GM18868 (cell line): ENCODE measurements around the gene RPL37.
A peak's percentile ranks its signal among the peaks of the same experiment; 100 is the strongest.
"Not testable (repeated sequence)": the region's sequence is repeated elsewhere in the genome, so short reads cannot be mapped to it uniquely, and the experiment has no call there.

Experiments used
- ATAC-seq: cut with Tn5 transposase; IDR thresholded peaks from one replicate; pipeline ENCODE4 v1.9.1; 2021; ENCODE audit warnings: mild to moderate bottlenecking, moderate library complexity; ENCODE audit not compliant: unreplicated experiment

Gene RPL37

DNA sequence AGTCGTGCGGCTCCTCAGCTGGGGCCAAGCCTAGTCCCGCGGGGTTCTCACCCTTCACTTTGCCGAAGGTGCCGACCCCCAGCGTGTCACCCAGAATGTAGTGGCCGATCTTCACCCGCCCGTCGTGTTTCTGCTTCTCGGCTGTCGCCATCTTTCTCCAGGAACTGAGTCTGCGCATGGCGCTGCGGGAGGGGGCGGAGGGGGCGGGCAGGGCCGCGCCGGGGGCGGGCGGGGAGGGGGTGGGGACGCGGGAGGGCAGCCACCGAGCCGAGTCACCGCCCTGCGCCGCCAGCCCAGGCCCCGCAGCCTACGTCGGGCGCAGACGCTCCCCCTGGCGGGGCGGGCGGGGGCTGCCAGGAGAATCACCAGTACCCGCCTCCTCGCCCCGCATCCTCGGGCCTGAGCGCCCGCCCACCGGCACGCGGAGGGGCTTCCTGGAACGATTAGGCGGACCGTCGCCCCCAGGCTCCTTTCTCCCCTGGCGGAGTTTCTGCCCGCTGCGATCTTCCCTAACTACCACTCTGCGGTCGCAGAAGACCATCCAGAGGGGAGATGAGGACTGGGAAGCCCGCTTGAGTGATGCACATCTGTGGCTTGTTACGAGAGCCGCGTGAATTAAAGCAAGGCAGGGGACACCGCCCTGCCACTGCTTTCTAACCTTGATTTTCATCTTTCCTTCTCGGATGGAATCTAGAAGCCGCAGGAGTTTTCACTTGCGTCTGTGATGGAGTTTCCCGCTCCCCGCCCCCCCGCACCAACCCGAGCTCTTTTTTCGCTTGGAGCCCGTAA lies 36.8 kb downstream of the RPL37 start, which contains the start of gene PRKAA1:
TSS of gene PRKAA1 (minus strand) at position 363 of the 789 bp plus-strand sequence. CDS start at position 178, 185 bp downstream.
- ATAC-seq: peak; percentile 97

DNA sequence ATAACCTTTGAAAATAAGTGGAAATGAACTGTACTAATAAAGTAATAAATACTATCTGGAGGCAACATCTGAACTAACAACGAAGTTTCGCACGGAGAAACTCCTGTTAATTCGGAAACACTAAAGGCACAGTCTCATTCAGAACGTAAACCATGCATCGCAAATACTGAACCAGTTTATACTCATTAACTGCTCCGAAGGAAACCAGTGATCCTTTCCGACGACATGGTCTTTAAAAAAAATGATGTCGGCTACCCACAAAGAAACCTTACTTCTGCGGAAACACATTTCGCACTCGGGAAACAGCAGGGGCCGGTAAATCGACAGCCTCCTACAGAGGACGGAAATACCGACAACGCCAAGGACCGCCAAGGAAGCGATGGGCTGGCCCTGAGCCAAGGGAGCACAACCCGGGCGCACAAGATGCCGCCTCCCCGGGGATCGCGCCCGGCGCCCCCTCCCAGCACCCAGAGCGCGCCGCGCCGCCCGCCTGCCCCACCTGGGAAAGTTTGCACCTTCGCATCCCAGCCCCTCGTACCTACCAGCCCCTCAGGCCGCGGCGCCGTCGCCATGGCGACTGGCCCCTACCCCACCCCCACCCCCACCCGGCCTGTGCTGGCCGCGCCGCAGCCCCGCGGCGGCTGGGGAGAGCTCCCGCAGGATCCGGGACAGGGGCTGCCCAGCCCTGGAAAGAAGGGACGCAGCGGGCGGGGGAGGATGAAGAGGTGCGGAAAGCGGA lies 37.6 kb downstream of the RPL37 start:
- peak; percentile 39 for ATAC-seq

DNA sequence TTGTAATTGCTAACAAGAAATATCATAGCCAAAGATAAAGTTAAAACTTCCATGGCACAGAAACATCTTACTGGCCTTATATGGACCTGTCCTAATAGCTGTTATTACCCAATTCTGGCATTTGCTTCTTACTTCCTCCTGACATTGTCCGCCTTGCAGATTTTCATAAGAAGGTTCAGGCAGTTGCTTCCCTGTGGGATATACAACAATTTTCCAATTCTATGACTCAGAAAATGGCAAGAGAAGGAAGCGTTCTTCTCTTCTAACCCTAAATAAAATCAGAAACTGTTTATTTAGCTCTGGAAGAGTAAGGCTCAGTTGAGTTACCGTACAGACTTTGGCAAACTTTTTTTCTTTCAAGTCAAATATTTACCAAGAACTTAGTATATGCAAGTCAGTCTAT lies 38.5 kb downstream of the RPL37 start:
- ATAC-seq: no peak

DNA sequence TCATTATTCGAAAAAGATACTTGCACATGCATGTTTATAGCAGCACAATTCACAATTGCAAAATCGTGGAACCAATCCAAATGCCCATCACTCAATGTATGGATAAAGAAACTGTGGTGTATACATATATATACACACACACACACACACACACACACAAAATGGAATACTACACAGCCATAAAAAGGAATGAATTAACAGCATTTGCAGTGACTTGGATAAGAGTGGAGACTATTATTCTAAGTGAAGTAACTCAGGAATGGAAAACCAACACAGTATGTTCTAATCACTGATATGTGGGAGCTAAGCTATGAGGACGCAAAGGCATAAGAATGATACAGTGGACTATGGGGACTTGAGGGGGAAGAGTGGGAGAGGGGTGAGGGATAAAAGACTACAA lies 40.1 kb downstream of the RPL37 start:
- ATAC-seq: not testable (repeated sequence)

DNA sequence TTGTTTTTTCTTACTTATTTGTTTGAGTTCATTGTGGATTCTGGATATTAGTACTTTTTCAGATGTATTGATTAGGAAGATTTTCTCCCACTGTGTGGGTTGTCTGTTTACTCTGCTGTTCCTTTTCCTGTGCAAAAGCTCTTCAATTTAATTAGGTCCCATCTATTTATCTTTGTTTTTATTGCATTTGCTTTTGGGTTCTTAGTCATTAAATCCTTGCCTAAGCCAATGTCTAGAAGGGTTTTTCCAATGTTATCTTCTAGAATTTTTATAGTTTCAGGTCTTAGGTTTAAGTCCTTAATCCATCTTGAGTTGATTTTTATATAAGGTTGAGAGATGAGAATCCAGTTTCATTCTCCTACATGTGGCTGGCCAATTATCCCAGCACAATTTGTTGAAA lies 40.7 kb downstream of the RPL37 start:
- not testable (repeated sequence) for ATAC-seq

DNA sequence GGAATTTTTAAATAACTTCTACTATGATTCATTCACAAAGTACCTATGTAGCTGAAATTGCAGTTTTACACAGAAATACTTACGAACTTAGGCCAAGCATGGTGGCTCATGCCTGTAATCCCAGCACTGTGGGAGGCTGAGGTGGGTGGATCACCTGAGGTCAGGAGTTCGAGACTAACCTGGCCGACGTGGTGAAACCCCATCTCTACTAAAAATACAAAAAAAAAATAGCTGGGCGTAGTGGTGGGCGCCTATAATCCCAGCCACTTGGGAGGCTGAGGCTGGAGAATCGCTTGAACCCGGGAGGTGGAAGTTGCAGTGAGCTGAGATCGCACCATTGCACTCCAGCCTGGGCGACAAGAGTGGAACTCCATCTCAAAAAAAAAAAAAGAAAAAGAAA lies 42.3 kb downstream of the RPL37 start:
- ATAC-seq: not testable (repeated sequence)

DNA sequence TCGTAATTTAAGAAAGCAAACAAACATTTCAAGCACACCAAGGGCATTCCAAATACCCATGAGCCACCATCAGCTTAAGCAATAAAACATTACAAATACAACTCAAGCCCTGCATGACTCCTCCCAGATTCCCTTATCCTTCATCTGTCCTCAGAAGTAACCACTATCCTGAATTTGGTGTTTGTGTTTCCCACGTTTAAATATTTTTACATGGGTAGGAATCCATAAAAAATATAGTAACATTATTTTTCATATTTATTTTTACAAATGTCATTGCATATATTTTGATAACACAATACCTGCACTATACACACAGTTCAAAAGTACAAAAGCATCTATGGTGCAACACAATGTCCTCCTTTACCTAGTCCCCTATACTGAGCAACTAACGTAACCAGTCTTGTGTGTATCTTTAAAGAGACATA lies 43.3 kb downstream of the RPL37 start:
- no peak for ATAC-seq

DNA sequence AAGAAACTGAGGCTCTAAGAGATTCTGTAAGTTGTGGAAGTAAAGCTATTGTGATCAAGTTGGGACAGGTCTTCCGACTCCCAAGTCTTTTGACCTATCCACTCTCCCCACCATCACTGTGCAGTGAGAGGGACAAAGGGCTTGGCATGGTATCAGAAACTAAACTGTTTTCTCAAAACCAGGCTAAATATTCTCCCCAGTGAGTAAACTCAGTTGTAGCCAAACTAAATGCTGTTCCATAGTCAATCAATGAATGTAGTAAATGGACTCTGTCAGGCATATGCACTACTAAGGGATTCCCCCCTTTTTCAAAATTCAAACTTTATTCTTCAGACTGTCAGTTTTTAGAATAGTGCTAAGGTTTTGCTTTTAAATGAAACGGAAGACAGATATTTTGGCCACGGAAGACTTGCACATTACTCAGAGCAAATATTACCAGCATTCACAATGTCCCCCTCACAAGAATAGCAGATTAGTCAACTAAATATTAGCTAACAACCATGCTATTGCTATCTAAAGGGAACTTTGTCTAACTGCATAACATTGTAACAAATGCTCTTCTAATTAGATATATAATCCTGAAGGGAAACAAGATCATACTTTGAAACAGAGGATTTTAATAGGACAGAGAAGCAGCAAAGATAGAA lies 44.0 kb downstream of the RPL37 start:
- ATAC-seq: no peak

DNA sequence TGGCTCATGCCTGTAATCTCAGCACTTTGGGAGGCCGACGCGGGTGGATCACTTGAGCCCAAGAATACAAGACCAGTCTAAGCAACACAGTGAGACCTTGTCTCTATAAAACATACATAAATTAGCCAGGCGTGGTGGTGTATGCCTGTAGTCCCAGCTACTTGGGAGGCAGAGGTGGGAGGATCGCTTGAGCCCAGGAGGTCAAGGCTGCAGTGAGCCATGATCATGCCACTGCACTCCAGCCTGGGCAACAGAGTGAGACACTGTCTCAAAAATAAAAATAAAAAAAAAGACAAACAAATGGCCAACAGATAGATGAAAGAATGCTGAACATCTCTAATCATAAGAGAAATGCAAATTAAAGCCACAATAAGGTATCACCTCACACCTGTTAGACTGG lies 46.1 kb downstream of the RPL37 start:
- not testable (repeated sequence) for ATAC-seq

DNA sequence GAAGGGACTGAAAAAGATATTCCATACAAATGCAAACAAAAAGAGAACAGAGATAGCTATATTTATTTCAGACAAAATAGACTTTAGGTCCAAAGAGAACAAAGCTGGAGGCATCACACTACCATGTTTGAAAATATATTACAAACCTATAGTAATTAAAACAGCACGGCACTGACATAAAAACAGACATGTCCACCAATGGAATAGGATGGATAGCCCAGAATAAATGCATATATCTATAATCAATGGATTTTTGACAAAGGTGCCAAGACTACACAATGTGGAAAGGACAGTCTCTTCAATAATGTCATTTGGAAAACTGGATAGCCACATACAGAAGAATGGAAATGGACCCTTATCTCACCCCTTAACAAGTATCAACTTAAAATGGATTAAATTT lies 47.0 kb downstream of the RPL37 start:
- ATAC-seq: no peak

DNA sequence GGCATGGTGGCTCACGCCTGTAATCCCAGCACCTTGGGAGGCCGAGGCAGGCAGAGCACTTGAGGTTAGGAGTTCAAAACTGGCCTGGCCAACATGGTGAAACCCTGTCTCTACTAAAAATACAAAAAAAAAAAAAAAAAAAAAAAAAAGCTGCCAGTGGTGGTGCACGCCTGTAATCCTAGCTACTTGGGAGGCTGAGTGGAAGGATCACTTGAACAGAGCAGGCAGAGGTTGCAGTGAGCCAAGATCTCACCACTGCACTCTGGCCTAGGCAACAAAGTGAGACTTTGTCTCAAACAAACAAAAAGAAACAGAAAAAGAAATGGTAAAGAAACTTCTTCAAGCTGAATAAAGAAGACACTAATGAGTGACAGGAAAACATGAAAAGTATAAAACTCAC lies 48.4 kb downstream of the RPL37 start:
- not testable (repeated sequence) for ATAC-seq

DNA sequence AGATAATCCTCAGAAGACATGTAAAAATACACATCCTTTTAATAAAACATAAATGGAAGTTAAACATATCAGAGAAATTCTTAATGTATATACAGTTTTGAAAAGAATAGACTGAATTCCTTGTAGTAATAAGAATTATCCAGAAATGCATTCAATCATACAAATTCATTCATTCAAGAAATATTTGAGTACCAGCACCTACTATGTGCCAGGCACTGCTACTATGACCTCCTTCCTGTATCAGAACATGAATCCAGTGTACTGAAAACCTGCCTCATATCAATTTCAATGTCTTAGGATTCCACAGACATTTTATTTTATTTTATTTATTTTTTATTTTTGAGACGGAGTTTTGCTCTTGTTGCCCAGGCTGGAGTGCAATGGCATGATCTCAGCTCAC lies 50.1 kb downstream of the RPL37 start:
- ATAC-seq: no peak

DNA sequence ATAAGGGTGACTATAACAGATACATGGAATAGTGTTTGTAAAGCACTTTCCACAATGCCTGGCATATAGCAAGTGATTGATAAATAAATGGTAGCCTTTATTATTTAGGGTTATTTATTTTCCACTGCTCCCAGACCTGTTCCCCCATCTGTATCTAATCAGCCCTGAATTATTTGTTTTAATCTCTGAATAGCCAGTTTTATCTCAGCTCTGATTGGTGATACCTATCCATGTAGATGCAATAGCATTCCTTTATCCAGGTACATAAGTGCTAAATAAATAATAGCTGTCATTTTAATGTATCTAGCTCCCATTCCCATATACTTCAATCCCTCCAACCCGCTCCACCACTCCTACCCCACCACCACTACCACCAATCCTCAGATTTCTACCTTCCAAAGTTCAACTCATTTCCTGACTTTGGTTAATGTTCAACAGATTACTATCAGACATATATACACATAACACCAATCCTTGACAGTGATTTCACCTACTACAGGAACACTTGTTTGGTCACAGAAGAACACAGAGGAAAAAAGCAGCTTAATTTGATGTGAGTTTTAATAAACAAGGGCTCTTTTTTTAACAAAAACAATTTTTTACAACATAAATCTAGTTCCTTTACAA lies 50.9 kb downstream of the RPL37 start:
- no peak for ATAC-seq

DNA sequence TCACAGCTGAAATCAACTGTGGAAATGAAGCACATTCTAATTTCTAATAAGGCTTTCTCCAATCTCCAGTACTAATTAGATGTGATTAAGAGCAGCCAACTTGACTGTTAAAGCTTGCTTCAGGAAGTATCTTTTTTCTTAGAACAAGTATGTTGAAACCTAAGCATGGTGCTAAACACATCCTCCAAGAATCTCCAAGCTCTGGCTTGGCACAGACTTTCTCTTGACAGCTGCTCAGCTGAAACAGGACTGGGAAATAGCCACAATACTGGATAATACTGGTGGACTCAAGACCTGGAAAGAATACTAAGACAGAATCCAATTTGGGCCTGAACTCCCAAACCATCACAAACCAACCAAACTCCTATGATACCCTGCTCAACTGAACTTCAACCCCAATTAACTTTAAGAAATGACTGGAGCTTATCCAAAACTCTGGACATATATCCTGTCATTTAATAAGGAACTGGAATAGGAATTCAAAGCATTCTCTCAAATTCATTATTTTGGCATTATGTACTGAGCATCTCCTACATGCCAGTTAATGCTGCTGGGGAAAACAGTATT lies 53.1 kb downstream of the RPL37 start:
- ATAC-seq: no peak

DNA sequence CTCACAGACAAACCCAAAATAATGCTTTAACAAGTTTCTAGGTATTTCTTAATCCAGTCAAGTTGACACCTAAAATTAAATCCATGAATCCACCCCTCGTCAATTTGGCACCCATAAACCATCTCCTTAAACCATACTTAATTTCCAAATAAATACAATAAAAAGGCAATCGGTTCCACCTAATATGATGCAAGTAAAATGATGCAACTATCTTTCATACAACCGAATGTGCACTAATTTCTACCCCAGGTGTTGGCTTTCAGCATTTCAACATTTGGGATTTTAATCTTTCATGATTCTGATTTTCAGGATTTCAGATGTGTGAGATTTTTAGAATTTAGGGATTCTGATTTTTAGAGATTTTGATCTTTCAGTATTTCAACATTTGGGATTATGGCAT lies 54.2 kb downstream of the RPL37 start:
- ATAC-seq: no peak

DNA sequence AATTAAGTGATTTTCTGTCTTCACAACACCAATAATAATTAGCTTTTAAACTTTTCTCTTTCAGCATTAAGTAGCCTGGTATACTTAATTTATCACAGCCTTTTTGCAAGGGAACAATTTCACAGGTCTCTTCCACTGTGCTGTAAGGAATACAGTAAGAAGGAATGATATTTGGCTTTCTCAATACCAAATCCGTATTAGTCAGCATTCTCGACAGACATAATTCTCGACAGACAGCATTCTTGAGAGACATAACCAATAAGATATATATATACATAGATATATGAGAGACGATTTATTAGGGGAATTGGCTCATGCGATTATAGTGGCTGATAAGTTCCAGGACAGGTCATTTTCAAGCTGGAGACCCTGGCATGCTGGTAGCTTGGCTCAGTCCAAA lies 54.8 kb downstream of the RPL37 start:
- no peak for ATAC-seq

DNA sequence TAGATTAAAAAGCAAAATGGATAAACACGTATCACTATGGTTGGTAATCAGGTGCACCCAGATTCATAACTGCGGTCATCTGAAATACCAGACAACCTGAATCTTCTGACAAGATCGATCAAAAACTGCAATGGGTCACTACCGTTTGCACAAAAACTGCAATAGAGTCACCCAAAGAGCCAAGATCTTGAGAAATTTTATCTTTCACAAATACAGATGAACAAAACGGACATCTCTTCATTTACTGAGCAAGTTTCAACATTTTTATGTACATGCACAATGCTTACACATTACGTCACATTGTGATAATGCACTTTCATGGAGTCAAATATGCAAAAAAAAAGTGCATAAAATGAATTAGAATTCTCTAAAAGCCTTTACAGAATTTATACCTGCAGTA lies 55.5 kb downstream of the RPL37 start:
- no peak for ATAC-seq

DNA sequence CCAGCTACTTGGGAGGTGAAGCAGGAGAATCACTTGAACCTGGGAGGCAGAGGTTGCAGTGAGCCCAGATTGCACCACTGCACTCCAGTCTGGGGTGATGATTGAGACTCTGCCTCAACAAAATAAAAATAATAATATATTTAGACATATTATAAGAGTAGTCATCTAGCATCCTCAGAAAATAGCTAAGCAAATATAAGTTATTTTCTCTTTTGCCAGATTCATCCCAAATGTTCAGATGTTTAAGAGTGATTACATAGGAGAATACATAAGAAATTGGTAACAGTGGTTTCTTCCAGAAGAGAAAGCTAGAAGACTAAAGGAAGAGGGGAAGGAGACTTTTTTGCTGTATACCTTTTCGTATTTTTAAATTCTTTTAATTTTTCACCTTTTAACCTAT lies 56.9 kb downstream of the RPL37 start:
- ATAC-seq: no peak

DNA sequence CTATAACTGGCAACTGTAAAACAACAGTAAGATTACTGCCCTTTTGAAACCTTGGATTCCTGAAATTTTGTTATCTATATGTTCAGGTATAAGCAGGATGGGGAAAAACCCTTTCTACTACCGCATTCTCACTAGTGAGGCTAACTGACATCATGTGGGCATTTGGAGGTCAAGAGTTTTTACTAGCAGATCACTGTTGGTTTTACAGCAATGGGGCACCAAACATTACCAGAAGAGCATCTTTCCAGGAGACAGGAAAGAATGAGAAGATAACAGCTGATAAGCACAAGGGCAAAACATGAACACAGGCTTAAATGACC lies 58.4 kb downstream of the RPL37 start:
- peak; percentile 49 for ATAC-seq

DNA sequence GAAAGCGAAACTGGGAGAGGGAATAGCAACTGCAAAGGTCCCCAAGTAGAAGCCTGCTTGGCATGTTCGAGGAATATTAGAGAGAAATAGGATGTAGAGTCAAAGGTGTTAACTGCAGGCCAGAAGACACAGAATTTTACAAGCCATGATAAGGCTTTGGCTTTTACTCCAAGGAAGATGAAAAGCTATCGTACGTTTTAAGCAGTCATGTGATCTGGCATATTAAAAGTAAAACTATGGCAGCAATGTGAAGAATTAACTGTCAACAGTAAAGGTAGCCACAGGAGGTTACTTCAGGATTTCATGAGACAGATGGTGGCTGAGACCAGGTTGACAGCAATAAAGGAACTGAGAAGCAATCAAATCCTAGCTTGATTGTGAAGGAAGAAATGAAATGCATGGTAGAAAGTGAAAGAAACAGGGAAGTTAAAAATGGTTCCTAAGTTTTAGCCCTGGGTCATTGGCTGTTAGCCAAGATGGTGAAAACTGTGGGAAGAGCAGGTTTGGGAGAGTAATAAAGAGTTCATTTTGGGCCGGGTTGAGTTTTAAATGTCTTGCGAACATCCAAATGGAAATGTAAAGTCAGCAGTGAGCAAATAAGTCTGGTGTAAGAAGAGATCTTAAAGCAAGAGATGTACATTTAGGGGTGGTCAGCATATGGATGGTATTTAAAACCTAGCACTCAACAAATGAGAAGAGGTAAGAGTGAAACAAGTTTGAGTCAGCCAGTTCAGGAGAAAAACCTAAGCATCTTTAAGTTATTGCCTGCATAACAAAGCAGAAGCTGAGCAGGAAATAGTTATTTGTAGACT lies 59.0 kb downstream of the RPL37 start:
- ATAC-seq: peak; percentile 49
